ENCODE results near the gene TNIP1. TPM values are rescaled to one million over a fixed set of nuclear protein-coding genes. Genes with fewer than 3 reads are reported as not detected.

TNIP1 gene
- total RNA-seq, 1 donor from 2014 or later = 221 TPM

DNA sequence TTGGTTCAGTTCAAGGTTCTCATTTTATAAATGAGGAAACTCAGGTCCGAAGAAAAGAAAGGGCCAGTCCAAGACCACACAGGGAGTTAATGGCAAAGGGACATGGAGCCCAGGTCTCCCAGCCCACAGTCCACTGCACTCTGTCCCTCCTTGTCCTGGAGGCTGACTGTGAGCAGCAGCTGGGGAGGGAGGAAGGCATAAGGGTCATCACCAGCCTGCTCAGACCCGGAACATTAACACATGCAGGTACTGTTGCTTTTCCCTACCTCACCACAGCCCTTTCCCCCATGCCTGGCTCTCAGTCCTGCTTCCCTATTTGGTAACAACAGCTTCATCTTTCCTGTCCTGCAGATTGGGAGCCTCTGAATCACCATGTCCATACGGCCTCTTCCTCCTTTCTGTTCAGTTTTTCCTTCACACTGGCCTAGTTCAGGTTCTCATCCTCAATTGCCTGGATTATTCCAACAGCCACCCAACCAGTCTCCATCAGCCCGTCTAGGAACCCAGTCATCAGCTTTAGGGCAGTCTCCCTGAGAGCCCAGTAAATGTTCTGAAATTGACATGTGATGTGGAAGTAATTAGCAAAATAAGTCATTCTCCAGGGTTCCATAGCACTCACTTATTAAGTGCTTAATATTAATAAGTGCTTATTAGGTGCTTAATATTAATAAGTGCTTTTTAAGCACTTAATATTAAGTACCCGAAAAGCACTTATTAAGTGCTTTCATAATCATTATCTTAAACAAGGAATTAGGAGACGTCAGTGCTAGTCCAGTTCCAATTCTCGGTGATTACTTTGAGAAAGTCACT lies 56.2 kb downstream of the TNIP1 start:
- DNase-seq (ENCODE audit: extremely low read depth, low read depth, low spot score) = no peak

DNA sequence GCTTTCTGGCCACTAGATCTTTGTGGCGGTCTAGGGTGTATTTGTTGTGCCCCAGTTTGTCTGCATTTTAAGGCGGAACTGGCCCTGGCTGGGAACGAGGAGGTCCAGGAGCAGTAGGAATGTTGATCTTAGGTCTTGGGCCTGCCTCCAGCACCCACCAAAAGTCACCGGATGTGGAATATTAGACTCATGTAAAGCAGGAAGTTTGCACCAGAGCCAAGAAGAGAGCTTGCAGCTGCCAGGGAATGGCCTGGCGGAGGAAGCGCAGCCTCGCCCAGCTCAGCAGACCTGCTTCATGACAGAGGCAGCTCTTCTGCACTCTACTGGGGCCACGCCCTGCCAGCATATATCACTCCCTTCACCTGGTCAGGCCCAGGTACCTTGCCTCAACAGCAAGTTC lies 57.2 kb downstream of the TNIP1 start:
- no peak for DNase-seq (ENCODE audit: extremely low read depth, low read depth, low spot score)

DNA sequence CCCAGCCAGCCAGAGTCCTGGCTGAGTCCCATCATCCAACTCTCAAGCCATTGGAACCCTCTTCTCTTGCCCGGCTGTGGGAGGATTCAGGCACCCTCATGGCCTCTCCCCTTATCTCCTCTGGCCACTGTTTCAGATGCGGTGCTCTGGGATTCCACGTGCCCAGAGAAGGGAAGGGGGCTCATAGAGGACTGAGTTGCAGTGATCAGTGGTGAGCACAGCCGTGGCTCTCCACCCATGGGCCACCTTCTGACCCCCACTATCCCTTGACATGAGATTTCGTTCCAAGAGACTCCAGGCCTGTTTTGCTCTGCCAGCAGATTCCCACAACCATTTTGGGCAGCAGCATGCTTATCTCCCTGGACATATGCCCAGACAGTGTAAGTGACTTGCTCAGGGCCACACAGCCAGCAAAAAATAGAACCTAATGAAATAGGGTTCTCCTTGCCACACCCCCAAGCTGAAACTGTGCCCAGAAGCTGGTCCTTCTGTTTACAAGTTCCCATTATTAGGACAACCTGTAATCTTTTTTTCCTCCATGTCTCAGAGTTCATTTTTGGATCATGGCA lies 57.7 kb downstream of the TNIP1 start:
- DNase-seq (ENCODE audit: extremely low read depth, low read depth, low spot score) = no peak

DNA sequence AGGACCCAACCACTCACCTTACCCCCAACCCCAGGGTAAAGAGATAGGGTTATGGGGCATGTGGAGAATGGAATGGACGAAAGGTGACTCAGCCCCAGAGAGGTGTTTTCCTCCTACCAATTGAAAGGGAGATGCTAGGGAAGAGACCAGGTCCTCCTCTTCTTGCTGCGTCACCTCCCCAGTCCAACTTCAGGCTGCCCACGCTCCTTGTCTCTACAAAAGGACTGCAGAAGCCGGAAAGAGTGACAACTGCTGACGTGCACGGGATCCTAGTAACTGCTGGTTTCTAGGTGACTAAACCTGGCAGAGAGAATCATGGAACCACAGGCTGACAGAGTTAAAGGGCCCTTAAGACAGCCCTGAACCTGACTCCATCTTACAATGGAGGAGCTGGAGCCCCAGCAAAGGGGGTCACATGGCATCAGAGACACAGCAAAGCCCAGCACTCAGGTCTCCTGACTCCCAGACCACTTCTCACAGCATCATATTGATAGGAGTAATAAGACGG lies 58.3 kb downstream of the TNIP1 start:
- no peak for DNase-seq (ENCODE audit: extremely low read depth, low read depth, low spot score)

DNA sequence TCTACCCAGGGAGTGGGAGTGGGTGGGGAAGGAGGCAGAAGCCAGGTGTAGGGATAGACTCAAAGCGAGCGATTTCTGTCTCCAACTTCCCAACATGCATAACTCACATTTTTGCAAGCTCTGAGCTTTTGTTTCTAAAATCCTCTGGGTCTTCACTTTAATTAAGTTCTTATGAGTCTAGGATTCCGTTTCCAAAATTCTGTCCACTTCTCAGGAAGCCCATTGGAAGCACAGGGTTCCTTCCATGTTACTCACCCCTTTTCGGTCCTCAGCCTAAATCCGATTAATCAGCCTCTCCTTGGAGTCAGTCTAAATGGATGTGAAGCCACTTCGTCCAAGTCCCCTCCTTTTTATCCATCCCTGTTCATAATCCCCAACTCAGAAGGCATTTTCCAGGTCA lies 59.1 kb downstream of the TNIP1 start:
- no peak for DNase-seq (ENCODE audit: extremely low read depth, low read depth, low spot score)

DNA sequence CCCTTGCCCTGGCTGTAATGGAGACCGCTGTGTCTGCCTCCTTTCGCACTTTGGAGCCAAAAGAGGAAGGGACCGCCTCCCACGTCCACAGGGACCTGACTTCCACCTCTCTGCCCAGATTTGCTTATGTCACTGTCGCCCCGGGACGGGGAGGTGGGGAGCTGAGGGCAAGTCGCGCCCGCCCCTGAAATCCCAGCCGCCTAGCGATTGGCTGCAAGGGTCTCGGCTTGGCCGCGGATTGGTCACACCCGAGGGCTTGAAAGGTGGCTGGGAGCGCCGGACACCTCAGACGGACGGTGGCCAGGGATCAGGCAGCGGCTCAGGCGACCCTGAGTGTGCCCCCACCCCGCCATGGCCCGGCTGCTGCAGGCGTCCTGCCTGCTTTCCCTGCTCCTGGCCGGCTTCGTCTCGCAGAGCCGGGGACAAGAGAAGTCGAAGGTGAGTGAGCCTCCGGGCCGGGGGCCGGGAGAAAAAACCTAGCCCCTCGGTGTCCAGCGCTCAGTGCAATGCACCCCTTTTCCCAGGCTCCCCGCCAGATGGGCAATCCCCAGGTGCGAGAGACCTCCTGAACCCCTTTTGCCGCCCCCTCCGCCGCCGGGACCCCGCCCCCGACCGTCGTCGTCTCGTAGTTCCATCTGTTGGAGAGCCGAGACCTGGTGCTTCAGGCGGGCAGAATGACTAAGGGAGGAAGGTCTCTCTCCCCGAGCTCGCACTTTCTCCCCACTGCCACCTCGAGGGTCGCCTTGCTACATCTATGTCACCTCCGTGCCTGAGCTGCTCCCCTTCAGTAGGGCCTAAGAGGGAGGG lies 60.3 kb downstream of the TNIP1 start, which contains the start of gene GPX3:
GPX3 (plus strand) TSS at position 288 of the 807 bp plus-strand sequence; CDS start at position 352, 64 bp downstream.
- DNase-seq (ENCODE audit: extremely low read depth, low read depth, low spot score) = no peak

DNA sequence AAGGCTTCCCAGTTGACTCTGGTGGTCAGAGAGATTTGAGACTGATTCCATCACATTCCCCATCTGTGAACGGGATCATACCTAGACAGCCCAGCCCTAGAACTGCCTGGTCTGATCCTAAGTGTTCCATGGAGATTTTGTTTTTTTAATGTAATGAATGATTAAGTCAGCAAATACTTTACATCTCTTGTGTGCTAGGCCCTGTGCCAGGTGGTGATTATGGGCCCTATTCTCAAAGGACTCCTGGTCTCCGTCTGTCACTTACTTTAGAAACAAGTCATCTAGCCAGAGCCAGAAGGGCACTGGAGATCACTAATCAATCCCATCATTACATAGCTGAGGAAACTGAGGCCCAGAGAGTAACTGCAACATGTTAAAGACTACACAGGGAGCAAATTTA lies 61.5 kb downstream of the TNIP1 start:
- no peak for DNase-seq (ENCODE audit: extremely low read depth, low read depth, low spot score)

DNA sequence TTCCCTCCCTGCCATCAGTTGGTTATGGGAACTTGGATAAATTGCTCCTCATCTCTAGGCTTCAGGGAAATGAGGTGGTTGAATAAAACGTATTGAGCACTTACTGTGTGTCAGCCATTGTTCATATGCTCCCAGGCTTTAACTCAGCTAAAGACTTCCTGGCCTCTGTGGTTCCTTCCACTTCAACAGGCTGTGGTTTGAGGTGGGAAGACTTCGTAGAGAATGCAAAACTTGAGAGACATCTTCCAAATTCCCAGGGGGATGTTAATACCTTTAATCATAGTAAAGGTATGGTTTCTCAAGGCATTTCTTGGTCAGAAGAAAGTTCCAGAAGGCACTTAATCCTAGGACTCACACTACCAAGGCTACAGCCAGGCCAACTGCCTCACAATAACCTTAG lies 62.0 kb downstream of the TNIP1 start:
- DNase-seq (ENCODE audit: extremely low read depth, low read depth, low spot score) = no peak

DNA sequence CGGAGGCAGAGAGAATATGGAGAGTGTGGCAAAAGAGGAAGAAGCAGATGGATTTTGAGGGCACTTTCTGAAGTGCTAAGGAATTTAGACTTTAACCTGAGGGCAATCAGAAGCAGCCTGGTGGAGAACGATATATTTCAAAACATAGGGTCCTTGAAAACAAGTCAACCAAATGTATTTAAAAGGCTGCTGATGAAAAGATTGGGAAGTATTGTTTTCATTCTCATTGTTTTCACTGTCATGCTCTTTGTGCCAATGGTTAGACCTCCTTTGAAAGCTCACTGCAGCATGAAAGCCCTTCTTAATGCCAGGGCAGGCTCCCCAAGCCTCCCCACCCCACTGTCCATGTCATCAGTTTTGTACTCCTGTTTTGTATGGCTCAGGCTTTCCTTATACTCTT lies 62.9 kb downstream of the TNIP1 start:
- DNase-seq (ENCODE audit: extremely low read depth, low read depth, low spot score) = no peak

DNA sequence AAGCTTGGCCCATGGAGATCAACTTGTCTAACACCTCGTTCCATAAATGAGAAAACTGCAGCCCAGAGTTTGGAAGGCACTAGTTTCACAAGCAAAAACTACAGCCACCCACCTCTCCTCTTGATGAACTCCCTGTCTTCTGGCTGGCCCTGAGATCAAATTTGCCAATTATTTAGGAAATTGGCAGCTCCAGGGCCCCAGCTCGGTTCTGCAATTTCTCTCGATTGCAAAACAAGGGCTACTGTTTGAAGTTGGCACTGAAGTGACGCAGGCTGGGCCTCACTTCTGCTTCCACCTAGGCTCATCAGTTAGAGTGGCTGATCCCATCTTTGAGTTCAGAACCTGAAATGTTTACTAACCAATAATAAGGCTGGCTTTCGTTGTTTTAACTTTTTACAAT lies 64.1 kb downstream of the TNIP1 start:
- DNase-seq (ENCODE audit: extremely low read depth, low read depth, low spot score) = no peak

DNA sequence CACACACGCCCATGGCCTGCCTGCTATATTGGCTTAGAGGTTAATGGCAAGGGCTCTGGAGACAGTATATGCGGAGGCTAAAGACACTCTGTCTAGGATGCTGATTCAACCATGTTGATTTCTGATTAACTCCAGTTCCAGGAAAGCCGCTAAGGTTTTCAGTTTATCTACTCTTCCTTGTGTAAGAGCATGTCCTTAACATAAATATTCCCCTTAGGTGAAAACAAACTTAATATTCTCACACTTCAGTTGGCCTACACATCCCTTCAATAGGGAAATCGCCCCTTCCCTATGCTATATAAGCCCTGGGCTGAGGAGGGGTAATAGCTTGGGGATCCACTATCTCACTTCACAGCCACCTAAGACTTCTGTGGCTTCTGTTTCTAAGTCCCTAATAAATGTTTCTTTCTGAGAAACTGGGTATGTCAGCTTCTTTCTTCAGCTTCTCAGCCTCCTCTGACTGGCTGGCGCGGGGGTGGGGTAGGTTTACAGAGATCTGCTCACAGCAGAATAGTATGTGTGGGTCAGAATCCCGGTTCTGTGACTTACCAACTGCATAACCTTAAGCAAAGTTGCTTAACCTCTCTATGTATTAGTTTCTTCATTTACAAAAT lies 64.8 kb downstream of the TNIP1 start:
- no peak for DNase-seq (ENCODE audit: extremely low read depth, low read depth, low spot score)

DNA sequence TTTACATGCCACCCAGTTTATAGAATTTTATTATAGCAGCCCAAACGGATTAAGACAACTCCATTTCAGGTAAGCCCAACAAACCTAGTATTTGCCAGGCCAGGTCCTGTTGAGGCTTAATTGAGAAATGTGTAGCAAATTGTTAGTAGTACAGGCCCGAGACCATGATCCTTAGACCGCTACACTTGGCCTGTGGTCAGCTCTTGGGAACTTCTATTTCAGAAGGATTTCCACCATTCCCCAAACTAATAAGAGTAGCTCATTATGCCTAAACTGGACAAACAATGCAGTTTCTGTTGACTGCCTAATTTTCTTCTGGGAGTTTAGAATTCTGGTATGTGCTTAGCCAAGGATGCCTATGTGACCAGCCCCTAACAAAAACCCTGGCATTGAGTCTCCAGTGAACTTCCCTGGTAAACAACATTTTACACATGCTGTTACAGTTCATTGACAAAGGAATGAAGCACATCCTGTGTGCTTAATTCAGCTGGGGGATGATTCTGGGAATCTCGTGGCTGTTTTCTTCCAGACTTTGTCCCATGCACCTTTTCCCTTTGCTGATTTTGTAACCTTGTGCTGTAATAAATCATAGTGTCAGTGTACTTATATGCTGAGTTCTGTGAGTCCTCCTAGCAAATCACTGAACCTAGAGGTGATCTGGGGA lies 66.0 kb downstream of the TNIP1 start:
- DNase-seq (ENCODE audit: extremely low read depth, low read depth, low spot score) = no peak

DNA sequence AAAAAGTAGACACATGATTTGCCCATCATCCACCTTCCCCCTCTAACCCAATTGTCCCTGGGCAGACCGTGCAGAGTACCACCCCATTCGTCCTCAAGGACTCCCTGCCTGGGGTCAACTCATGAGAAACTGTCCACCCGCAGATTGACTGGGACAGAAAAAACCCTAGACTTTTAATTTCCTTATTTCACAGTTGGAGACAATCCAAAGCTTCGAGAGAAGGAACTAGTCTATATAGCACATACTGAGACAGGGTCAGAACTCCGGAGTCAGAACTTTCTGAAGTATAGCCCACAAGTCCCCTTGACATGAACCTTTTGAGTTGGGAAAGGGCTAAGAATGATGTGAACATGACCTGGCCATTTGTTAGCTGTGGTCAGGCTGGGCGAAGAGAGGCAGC lies 68.0 kb downstream of the TNIP1 start:
- DNase-seq (ENCODE audit: extremely low read depth, low read depth, low spot score) = no peak

DNA sequence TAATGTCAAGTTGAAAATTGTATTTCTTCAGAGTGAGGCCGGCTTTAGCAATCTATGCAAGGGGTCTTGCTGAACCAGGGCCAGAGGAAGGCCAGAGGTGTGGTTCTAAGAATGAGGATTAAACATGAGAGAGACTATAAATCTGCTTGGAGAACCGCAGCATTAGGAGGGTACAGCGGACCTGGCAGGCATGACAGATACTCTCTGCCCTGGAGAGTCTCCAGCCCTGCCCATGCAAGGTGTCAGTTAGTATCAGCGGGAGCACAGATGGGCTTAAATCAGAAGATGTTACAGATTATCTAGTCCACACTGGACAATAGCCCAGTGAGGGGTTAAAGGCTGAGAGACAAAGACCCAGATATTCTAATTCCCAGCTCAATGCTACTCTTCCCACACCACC lies 71.9 kb downstream of the TNIP1 start:
- DNase-seq (ENCODE audit: extremely low read depth, low read depth, low spot score) = no peak

DNA sequence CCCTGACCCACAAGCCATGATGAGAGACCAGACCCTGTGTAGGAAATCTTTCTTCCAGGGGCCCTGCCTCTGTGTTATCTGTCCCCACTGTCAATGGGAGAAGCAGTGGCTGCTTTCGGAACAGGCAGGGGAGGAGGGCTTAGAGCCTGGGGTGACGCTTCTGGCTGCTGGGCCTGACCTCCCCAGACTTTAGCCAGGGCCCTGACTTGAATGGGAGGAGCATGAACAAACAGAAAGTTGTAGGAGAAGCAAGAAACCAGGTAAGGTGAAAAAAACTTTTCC lies 72.7 kb downstream of the TNIP1 start:
- DNase-seq (ENCODE audit: extremely low read depth, low read depth, low spot score) = no peak

DNA sequence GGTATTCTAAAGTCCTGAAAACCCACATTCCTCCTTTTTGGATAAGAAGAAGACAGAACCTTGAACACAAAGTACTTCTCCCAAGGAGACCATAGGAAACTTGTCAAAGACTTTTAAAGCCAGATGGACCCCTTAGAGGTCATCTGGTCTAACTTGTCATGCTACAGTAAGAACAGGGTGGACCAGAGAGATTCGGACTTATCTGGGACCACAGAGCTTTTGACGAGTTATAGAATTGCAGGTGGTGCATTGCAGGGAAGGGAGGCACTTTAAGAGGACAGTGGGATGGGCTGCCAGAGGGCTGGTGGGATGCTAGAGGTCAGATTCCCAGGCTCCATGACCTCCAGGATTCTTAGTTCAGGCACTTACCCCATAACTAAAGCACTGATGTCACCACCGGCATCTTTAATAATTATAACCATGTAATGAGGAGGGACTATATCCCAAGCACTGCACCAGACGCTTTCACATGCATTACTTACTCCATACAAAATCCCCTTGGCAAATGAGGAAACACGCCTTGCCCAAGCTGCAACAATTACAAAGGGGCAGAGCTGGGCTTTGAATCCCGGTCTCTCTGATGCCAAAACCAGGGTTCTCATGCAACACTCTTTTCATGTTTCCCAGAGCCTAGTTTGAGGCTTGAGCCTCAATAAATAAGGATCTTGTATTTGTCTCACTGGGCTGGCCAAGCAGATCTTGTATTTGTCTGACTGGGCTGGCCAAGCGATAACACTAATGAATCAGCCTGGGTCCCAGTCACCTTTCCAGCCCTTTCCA lies 73.2 kb downstream of the TNIP1 start:
- no peak for DNase-seq (ENCODE audit: extremely low read depth, low read depth, low spot score)

DNA sequence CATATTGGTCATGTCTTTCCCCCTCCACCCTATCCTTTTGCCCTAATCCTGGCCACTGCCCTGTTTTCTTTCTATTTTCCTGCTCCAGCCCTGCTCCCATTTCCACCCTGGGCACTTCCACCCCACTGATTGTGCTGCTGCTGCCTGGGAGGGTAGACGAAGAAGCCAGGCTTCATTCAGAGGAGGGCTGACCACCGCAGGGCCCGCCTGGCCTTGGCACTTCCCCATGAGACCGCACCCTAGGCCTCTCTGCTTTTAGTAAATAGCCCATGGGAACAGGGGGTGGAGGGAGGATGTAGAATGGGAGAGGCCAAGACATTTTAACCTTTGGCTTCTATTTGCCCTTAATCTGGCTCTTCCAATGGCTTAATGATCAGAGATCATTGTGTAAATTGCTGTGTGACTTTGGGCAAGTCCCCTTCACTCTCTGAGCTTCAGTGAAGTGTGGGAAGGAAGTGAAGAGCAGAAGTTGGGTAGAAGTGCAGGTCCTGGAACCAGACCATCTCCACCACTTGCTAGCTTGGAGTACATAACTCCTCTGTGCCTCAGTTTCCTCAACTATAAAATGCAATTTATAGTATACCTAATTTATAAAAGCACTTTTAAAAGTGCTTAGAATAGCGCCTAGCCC lies 74.0 kb downstream of the TNIP1 start:
- no peak for DNase-seq (ENCODE audit: extremely low read depth, low read depth, low spot score)

DNA sequence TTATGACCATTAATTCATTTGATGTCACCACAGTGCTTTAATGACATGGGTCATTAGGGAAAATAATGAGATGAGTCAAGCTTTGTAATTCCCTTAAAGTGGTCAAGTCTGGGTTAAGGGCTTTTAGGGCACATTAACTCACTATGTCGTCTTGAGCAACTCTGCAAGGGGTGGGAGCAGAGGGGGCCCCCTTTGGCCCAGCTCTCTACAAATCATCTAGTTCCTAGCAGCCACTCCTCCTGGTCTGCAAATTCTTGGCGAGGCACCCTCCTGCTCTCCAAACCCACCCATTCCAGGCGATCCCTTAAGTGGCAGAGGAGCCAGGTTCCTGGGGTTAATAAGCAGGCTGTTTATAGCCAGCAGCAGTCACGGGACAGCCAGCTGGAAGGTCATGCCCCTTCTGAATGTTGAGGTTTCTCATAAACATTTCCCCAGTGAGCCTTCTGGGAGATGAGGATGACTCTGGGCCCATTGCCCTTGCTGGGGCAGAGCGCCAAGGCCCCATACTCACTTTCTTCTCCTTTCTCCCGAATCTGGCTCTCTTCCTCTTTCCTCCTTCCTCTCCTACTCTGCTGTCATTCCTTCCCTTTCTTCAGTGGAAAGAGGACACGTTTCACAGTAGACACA lies 74.8 kb downstream of the TNIP1 start:
- DNase-seq (ENCODE audit: extremely low read depth, low read depth, low spot score) = no peak
